Stimulated activated CD4-positive, alpha-beta T cell treated with anti-CD3 and anti-CD28 coated beads, Interleukin-15, amount 100 ng/mL, for 48 hours (primary cell): Measurements from ENCODE around the gene MANBA.
"Not testable (repeated sequence)": the region's sequence is repeated elsewhere in the genome, so short reads cannot be mapped to it uniquely, and the experiment has no call there.

ENCODE experiments used
- DNase-seq, 2 donors: peaks; one replicate each; pipeline ENCODE4 v3.0.0-alpha.2; 2020; ENCODE audit warnings: low read depth in 2 of 2

MANBA gene

DNA sequence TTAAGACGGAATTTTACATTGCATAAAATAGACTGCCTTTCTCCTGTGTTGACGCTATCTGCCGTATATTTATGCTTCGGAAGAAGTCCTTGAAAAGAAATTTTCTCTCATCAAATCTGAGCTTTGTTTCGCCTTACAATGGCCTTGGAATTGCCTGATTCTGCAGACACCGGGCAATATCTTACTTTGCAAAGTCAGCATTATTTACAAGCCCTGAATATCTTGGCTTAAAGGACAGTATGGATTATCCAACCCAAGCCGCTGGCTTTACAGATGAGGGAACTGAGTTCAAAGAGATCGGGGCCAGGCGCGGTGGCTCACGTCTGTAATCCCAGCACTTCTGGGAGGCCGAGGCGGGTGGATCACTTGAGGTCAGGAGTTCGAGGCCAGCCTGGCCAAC lies 1.1 kb upstream of the MANBA start:
- DNase-seq: no peak

DNA sequence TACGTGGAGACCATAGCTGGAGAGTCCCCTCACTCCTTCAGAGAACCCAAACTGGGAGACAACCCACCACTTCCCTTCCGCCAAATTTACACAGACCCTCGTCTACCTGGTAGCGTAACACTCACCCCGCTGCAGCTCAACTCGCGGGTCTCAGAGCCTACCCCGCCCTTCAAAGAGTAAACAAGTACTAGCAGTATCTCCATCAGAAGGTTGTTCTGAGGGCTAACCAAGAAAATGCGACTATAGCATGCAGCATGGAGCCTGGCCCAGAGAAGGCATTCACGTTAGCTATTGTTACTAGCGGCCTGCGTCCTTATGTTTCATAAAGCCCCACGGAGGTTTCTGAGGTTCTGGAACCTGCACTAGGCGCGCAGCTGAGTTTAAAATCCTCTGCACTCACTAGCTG lies 531 bp upstream of the MANBA start:
- DNase-seq: no peak

DNA sequence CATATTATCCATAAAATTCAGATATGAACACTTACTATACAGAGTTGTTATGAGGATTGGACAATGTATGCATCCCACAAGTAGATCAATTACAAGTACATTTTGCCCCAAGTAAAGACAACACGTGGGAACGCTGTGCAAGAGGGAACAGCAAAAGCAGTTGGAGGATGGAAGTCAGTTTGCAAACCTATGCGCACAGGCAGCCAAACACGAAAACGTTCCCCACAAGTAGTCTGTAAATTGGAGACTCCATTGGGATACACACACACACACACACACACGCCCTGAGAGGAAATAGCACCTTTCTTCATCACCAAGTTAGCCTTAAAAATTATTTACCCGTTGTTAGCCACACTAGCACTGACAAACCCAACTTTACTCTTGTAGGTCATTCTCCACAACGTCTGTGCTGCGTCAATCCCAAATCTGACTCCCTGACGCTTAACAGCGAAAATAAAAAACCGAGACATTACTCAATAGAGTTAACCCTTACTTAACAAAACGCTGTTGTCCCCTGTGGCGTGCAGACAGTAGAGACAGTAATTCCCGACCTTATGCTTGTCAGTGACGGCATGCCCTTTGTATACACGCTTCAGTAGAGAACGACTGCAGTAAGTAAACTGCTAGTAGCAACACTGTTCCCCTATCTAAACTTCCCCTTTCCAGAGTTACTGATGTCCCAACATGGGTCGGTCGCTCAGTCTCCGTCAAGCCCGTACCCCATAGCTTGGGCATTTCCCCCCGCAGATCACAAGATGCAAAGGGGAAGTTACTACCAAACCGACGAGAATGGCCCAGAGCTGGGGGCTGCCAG lies 730 bp downstream of the MANBA start:
- peak in 1 of 2 donors; percentile 8 for DNase-seq

DNA sequence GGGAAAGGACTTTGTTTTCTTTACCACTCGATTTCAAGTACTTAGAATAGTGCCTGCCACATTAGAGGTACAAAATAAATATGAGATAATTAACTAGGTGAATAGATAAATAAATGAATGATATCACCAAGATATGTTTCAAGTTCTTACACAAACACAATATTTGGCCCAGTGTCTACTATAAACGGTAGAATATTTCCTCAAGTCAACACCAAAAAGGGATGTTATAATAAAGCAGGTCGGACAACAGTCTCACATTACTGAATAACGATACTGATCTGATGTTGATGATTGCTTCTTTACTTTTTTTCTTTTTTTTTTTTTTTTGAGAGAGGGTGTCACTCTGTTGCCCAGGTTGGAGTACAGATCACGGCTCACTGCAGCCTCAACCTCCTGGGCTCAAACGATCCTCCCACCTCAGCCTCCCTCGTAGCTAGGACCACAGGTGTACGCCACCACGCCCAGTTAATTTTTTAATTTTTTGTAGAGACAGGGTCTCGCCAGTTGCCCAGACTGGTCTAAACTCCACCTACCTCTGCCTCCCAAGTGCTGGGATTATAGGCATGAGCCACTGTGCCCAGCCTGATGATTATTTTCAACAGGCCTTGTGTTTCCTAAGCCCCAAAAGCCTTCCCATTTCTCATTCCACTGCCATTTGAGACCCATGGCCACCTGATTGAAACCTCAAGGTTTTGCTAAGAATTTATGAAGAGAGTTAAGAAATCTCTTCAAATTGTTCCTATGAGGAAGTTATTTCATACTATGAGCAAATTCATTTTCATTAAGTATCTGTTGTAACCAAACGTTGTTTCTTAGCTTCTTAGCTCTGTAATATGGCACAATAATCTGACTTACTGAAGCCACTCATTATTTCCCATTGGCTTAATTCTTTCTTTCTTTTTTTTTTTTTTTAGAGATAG lies 2.3 kb downstream of the MANBA start:
- no peak for DNase-seq

DNA sequence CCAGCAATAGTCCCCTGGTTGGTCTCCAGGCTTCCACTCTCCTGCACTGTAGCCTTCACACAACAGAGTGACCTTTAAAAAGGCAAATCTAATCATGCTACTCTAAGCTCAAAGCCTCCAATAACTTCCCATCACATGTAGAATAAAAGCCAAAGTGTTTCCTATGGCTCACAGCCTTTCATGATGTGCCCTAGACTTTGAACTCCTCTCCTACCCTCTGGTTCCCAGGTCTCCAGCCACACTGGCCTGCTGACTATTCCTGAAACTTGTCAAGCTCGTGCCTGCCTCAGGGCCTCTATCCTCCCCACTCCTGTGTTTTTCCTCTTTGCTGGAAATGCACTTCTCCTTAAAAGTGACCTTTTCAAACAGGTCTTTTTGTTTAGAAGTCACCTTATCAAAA lies 3.1 kb downstream of the MANBA start:
- DNase-seq: no peak

DNA sequence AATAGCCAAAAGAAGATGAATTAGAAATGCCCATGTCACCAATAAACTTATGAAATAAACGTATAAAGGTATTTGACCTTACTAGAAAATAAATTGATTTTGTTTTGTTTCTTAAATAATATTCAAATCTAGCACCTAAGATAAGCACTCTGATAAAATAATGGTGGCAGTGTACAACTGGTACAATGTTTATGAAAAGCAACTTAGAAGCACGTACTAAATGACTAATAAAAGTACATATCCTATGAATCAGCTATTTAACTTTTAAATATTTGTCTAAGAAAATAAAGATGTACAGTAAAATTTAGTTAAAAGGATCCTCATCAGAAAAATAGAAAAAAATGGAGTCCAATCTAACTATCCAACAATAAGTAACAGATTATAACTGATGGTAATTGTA lies 6.7 kb downstream of the MANBA start:
- DNase-seq: no peak

DNA sequence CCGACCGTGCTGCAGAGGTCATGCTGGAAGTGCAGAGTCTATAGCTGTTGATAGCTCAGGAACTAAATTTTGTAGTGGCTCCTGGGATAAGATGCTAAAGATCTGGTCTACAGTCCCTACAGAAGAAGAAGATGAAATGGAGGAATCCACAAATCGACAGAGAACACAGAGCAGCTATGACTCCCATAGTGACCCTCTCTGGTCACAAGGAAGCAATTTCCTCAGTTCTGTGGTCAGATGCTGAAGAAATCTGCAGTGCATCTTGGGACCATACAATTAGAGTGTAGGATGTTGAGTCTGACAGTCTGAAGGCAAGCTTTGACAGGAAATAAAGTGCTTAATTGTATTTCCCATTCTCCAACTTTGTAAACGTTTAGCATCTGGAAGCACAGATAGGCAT lies 8.8 kb downstream of the MANBA start:
- DNase-seq: no peak

DNA sequence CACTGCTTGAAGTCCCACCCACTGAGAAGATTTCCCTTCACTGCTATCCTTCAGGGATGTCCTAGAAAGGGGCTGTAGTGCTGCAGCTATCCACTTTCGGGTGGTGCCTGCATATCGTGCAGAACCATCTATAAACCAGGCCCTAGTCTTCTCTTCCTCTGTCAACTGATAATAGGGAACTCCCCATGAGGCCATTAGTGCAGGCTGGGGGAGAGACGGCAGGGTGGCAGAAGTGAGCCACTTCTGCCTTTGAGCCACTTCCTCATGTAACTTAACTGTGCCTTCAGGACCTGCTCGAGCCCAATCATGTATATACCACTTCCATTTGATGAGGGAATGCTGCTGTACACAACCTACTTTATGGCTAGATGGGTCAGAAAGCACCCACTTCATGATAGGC lies 17.4 kb downstream of the MANBA start:
- DNase-seq: not testable (repeated sequence)

DNA sequence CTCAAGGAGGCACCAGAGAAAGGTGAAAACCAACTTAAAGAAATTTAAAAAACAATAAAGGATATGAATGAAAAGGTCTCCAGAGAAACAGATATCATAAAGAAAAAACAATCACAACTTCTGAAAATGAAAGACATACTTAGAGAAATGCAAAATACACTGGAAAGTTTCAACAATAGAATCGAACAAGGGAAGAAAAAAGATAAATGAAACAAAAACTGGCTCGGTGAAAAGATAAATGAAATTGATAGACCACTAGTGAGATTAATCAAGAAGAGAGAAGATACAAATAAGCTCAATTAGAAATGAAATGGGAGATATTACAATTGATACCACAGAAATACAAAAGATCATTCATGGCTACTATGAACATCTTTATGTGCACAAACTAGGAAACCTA lies 22.0 kb downstream of the MANBA start:
- not testable (repeated sequence) for DNase-seq

DNA sequence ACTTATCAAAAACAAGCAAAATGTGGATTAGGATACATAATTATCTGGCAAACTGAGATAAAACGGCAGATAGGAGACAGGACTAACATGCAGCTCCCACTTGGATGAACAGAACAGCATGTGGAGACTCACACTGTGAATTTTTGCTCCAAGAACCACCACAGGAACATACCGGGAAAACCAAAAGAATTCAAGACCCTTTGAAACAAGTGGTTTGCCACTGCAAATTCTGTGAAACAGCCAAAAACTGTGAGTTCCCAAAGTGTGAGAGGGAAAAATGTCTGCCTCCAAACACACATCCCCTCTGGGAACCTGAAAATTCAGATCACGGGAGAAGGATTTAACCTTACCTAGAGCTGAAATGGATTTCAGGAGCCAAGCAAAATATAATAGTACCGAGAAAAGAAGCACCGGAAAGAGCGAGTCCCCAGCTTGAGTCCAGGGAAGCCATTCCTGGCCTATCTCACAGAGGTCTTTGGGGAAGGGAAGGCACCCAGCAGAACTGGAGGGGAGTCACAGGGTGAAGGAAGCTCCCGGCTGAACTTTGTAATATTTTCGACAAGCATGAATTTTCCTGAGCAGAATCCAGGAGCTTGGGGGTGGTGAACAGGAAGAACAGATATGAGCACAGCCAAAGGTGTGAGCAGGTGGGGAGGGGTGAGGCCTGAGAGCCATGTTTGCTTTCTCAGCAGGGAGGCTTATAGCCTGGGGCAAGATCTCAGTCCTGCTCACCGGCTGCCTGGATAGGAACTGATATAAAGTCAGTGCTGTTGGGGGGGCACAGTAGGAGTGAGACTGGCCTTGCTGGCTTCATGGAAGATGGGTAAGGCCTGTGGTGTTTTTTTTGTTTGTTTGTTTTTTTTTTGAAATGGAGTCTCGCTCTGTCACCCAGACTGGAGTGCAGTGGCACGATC lies 23.9 kb downstream of the MANBA start:
- DNase-seq: no peak

DNA sequence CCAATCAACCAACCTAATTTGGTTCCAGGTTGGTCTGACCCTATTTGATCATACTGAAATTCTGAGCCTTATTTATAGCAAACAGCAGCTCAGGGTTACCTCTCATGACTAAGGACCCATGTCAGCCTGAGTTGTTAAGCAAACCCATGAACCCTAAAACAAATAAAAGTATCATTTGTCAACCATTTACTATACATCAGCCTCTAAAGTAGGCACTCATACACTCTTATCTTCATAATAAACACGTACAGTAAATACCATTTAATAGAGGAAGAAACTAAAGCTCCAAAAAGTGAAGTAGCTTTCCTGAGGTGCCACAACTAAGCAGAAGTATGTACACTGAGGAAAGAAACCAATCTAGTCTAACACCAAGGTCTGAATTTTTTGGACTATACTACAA lies 25.2 kb downstream of the MANBA start:
- DNase-seq: no peak

DNA sequence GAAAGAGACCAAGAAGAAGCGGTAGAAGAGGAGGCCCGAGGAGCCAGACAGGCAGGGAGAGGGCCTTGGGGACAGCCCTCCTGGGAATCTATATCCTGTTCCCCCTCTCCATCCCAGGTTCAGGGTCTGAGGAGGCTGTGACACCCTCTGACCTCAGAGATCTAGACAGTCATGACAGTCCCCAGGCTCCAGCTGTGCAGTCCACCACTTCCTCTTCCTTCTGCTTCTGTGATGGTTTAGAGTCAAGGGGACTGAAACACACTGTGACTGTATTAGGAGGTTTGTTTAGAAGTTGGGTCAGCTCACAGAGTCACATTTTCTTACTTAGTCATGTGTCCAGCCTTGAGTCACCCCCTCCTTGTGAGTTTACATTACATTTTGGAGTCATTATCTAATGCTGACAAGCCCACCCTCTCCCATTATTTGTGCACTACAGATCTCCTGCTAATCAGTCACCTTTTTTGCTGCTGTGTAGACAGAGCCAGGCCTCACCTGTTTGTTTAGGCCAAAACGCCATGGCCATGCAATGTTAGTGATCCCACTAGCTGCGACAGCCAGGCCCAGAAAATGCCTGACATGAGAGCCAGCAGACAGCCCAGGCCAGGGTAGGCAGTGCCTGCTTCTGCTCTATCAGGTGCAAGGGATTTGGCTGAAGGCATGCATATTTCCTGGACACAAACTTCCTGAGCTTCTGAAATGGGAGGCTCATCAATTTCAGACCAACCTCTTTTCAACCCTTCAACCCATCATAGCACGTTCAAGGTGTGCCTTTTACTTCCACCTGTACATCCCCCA lies 26.0 kb downstream of the MANBA start:
- no peak for DNase-seq

DNA sequence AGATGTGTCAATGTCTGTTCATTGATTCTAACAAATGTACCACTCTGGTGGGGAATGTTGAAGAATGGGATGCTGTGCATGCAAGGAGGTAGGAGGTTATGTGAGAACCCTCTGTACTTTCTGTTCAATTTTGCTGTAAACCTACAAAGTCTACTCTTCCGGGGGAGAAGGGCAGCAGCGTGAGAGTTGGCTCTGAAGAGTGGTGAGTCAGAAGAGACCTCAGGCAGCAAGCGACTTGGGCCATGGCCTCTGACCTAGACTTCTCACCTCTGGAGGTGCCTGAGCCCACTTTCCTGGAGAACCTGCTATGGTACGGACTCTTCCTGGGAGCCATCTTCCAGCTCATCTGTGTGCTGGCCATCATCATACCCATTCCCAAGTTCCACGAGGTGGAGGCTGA lies 26.7 kb downstream of the MANBA start:
- DNase-seq: no peak

DNA sequence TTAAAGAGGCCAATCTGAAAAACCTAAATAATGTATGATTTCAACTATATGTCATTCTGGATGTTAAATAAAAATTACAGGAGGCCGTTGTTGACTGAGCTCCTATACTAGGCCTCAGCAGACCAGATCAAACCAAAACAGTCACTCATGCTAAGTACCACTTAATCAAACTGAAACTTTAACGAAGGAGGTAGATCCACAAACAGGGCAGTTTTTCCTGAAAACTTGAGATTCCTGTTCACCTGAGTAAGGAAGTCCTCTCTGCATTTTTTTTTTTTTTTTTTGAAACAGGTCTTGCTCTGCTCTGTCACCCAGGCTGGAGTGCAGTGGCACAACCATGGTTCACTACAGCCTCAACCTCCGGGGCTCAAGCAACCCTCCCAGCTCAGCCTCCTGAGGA lies 27.7 kb downstream of the MANBA start:
- DNase-seq: no peak

DNA sequence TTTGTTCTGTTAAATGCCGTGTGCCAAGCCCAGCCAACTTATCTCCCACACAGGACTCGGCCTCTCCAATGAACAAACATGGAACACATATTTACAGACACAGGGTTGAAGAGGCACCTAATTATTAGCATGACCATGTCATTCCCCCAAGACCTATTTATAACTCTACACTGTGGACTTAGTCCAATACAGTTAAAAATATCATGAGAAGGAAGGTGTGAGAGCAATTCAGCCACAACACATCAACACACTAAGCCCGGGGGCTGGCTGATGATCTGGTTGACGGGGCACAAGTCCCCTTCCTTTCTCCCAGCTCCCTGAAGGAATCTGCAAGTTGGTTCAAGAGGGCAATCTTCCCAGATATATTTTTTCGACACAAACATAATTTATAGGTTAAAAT lies 28.1 kb downstream of the MANBA start:
- no peak for DNase-seq

DNA sequence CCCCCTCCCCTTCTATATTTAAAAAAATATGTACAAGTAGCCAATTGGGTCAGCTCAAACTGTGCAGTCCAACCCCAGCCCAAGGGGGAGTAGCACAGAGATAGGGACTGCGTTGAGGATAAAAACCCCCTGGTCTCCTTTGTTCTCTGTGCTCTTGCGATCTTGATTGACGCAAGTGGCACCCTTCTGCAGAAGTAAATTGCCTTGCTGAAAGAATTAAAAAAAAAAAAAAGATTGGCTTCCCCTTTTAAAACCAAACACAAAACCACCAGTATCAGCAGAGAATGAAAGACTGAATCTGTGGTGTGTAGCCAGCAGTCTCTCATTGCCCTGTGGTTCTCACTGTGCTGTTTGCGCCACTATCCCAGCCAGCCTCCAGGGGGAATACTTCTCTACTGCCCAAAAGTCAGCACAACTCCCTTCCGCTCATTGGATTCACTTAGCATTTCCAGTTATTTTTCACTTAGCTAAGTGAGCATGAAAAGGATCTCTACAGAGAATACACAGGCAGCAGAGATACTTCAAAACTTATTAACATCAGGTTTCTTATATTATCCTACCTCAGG lies 29.7 kb downstream of the MANBA start:
- DNase-seq: no peak

DNA sequence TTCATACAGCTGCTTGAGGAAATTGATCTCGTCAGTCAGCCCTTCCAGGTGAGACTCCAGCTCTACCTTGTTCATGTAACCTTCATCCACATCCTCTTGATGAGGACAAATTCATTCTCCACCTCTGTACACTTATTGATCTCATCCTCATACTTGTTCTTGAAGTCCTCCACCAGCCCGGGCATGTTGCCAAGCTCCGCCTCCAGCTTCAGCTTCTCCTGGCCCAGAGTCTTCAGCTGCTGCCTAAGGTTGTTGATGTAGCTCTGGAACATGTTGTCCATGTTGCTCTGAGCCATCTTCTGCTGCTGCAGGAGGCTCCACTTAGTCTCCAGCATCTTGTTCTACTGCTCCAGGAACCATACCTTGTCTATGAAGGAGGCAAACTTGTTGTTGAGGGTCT lies 31.3 kb downstream of the MANBA start:
- not testable (repeated sequence) for DNase-seq

DNA sequence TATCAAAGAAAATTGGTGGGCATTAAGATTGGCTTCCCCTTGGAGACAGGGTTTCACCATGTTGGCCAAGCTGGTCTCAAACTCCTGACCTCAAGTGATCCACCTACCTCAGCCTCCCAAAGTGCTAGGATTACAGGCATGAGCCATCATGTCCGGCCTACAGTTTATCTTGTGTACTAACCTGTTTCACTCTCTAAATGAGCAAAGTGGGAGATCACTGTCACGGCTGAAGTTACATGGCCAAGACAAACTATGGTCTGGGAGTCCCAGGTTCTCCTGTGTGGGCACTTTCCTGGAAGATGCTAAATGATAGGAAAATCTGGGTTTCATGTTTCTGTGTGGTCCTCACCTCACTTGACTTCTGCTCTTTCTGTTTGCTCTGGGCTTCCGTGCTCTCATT lies 33.8 kb downstream of the MANBA start:
- not testable (repeated sequence) for DNase-seq

DNA sequence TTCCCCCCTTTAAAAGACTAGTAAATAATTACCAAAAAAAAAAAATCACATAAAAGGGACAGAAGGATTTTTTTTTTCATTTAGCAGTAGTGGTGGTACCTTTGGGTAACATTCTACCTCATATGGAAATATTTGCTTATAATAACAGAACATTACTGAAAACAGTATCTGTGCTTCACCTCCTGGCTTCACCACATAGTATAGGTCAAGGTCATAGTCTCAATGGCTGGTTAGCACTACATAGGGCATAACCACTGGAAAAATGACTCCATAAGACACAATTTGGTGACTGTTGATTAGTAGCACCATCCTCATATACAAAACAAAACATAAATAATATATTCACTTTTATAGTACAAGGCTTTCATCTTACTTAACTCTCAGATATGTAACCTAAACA lies 34.7 kb downstream of the MANBA start:
- DNase-seq: no peak

DNA sequence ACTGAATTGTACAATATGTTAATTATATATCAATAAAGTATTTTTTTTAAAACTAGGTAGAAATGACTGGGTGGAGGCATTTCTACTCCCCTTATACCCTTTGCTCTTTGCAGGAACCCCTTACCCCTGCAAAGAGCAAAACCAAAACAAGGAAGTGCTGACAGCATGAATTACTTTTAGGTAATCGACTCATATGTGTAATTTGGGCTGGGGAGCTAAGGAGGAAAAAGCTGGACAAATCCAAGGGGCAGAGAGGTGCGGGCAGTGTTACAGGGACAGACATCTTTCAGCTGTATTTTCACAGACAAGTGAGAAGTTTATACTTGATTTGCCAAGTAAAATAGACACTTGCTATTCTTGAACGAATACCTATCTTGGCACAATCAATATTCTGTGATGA lies 35.5 kb downstream of the MANBA start:
- DNase-seq: no peak

DNA sequence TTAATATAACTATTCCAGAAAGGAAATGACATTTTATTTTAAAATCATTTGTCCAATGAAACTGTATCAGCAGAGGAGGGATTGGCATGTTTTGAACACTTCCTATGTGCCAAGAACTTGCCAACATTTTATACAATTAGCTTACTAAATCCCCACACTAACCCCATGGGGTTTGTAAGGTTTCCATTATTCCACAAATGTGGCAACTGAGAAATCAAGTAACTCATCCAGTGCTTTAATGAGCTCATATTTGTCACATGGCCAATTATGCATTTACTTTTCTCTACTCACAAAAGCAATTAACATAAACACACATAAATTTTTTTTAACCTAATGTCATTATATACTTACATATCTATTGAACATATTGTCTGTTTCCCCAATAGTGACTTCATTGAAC lies 37.3 kb downstream of the MANBA start:
- DNase-seq: no peak
